Measurements from ENCODE around the gene POMGNT2.

DNA sequence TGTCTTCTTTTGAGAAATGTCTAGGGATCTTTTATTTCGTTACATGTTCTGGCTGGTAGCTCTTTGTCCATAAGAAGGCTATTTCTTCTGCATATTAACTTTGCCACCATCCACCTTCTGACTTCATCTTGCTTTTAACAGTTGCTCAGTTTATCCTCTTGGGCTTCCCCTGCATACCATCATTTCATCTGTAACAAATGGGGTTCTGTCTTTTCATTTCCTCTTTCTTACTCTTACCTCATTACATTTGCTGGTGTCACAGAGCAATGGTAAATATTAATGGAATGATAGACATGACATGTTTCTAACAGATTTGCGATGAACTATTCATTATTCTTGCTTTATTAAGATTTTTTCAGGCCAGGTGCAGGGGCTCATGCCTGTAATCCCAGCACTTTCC, 64.4 kb downstream of the POMGNT2 start:
- no peak for TF ChIP-seq CTCF (IDR thresholded peaks at IDR 0.05)
- TF ChIP-seq SIN3A (IDR thresholded peaks at IDR 0.05; ENCODE audit: borderline replicate concordance, insufficient read depth, low read depth, low read length): no peak

All from Panc1 (cell line).